Measurements from ENCODE around the gene FADS3.
"Not testable (repeated sequence)": the region's sequence is repeated elsewhere in the genome, so short reads cannot be mapped to it uniquely, and the experiment has no call there.

FADS3 gene

GRCh38 chr11:61897387-61898246 is 6.3 kb upstream of the FADS3 start:
- peak; percentile 56 for DNase-seq (ENCODE audit: low read depth)

- no peak for DNase-seq (ENCODE audit: low read depth)
Observed at GRCh38 chr11:61896665-61897386, 5.5 kb upstream of the FADS3 start.

- no peak for DNase-seq (ENCODE audit: low read depth)
Observed at GRCh38 chr11:61895718-61896059, 4.3 kb upstream of the FADS3 start.

- DNase-seq (ENCODE audit: low read depth) = no peak
Observed at GRCh38 chr11:61895046-61895717, 3.8 kb upstream of the FADS3 start.

- no peak for DNase-seq (ENCODE audit: low read depth)
Observed at GRCh38 chr11:61893981-61894380, 2.6 kb upstream of the FADS3 start.

GRCh38 chr11:61892085-61892370 is 683 bp upstream of the FADS3 start:
- no peak for DNase-seq (ENCODE audit: low read depth)

GRCh38 chr11:61890529-61891330 is 615 bp downstream of the FADS3 start:
- no peak for DNase-seq (ENCODE audit: low read depth)

GRCh38 chr11:61889831-61890230 is 1.5 kb downstream of the FADS3 start:
- DNase-seq (ENCODE audit: low read depth) = no peak

- DNase-seq (ENCODE audit: low read depth) = no peak
Observed at GRCh38 chr11:61888590-61888989, 2.8 kb downstream of the FADS3 start.

- DNase-seq (ENCODE audit: low read depth) = no peak
Observed at GRCh38 chr11:61887839-61888494, 3.4 kb downstream of the FADS3 start.

GRCh38 chr11:61886643-61887042 is 4.7 kb downstream of the FADS3 start:
- no peak for DNase-seq (ENCODE audit: low read depth)

- DNase-seq (ENCODE audit: low read depth) = no peak
Observed at GRCh38 chr11:61885784-61886580, 5.4 kb downstream of the FADS3 start.

GRCh38 chr11:61885166-61885778 is 6.1 kb downstream of the FADS3 start:
- no peak for DNase-seq (ENCODE audit: low read depth)

GRCh38 chr11:61883947-61884346 is 7.4 kb downstream of the FADS3 start:
- DNase-seq (ENCODE audit: low read depth) = no peak

- DNase-seq (ENCODE audit: low read depth) = no peak
Observed at GRCh38 chr11:61883327-61883726, 8.0 kb downstream of the FADS3 start.

- no peak for DNase-seq (ENCODE audit: low read depth)
Observed at GRCh38 chr11:61882879-61883278, 8.5 kb downstream of the FADS3 start.

GRCh38 chr11:61882267-61882666 is 9.1 kb downstream of the FADS3 start:
- DNase-seq (ENCODE audit: low read depth) = not testable (repeated sequence)

GRCh38 chr11:61881397-61881796 is 9.9 kb downstream of the FADS3 start:
- DNase-seq (ENCODE audit: low read depth) = no peak

GRCh38 chr11:61880454-61880853 is 10.9 kb downstream of the FADS3 start:
- DNase-seq (ENCODE audit: low read depth) = no peak

GRCh38 chr11:61880031-61880430 is 11.3 kb downstream of the FADS3 start:
- no peak for DNase-seq (ENCODE audit: low read depth)

- no peak for DNase-seq (ENCODE audit: low read depth)
Observed at GRCh38 chr11:61879152-61879551, 12.2 kb downstream of the FADS3 start.
